ENCODE measurements around the gene PRKCQ. TPM values are rescaled to one million over a fixed set of nuclear protein-coding genes. Genes with fewer than 3 reads are reported as not detected.

PRKCQ gene
- total RNA-seq, 2 donors from 2014 or later = 0.43 TPM; not detected in 1

GRCh38 chr10:6536102-6536501, 44.0 kb downstream of the PRKCQ start:
- TF ChIP-seq CTCF (IDR thresholded peaks at IDR 0.05) = no peak
- no peak overlapping the region for H3K27ac ChIP-seq
- no peaks in the 10 kb centered on the region for H3K4me1 ChIP-seq
- DNase-seq (ENCODE audit: low spot score) = no peak
- H3K9me3 ChIP-seq = no peaks in the 10 kb centered on the region
- no peaks in the 10 kb centered on the region for H3K36me3 ChIP-seq
- no peaks in the 10 kb centered on the region for H3K27me3 ChIP-seq
- no peak overlapping the region for H3K4me3 ChIP-seq

- H3K4me1 ChIP-seq = no peaks in the 10 kb centered on the region
- no peaks in the 10 kb centered on the region for H3K9me3 ChIP-seq
- no peak overlapping the region for H3K27ac ChIP-seq
- no peaks in the 10 kb centered on the region for H3K27me3 ChIP-seq
- DNase-seq (ENCODE audit: low spot score) = no peak
- no peaks in the 10 kb centered on the region for H3K36me3 ChIP-seq
- TF ChIP-seq CTCF (IDR thresholded peaks at IDR 0.05) = no peak
- no peak overlapping the region for H3K4me3 ChIP-seq
These were observed 44.8 kb downstream of the PRKCQ start for GRCh38 chr10:6535156-6535764.

- Histone ChIP-seq H3K4me3 (no peak overlapping the region), H3K36me3 (no peaks in the 10 kb centered on the region), H3K9me3 (no peaks in the 10 kb centered on the region), H3K27me3 (no peaks in the 10 kb centered on the region), H3K27ac (no peak overlapping the region), H3K4me1 (no peaks in the 10 kb centered on the region)
- DNase-seq (ENCODE audit: low spot score) = no peak
- no peak for TF ChIP-seq CTCF (IDR thresholded peaks at IDR 0.05)
These were observed 47.8 kb downstream of the PRKCQ start for GRCh38 chr10:6532321-6532720.

- Histone ChIP-seq H3K36me3 (no peaks in the 10 kb centered on the region), H3K9me3 (no peaks in the 10 kb centered on the region), H3K4me3 (no peak overlapping the region), H3K4me1 (no peaks in the 10 kb centered on the region), H3K27ac (no peak overlapping the region), H3K27me3 (no peaks in the 10 kb centered on the region)
- DNase-seq (ENCODE audit: low spot score) = no peak
- no peak for TF ChIP-seq CTCF (IDR thresholded peaks at IDR 0.05)
These were observed 49.1 kb downstream of the PRKCQ start for GRCh38 chr10:6530966-6531365.

- DNase-seq (ENCODE audit: low spot score) = no peak
- Histone ChIP-seq H3K27ac (no peak overlapping the region), H3K36me3 (no peaks in the 10 kb centered on the region), H3K4me3 (no peak overlapping the region), H3K27me3 (no peaks in the 10 kb centered on the region), H3K4me1 (no peaks in the 10 kb centered on the region), H3K9me3 (no peaks in the 10 kb centered on the region)
- no peak for TF ChIP-seq CTCF (IDR thresholded peaks at IDR 0.05)
These were observed 49.8 kb downstream of the PRKCQ start for GRCh38 chr10:6530211-6530840.

Measured in right atrium auricular region (tissue), 2 donors.